Eye (tissue), 1 donor: ENCODE measurements around the gene VAMP8.
"Not testable (repeated sequence)": the region's sequence is repeated elsewhere in the genome, so short reads cannot be mapped to it uniquely, and the experiment has no call there.

Experiments used
- DNase-seq: peaks from one replicate; pipeline ENCODE4 v3.0.0-alpha.2; 2015

Gene VAMP8

DNA sequence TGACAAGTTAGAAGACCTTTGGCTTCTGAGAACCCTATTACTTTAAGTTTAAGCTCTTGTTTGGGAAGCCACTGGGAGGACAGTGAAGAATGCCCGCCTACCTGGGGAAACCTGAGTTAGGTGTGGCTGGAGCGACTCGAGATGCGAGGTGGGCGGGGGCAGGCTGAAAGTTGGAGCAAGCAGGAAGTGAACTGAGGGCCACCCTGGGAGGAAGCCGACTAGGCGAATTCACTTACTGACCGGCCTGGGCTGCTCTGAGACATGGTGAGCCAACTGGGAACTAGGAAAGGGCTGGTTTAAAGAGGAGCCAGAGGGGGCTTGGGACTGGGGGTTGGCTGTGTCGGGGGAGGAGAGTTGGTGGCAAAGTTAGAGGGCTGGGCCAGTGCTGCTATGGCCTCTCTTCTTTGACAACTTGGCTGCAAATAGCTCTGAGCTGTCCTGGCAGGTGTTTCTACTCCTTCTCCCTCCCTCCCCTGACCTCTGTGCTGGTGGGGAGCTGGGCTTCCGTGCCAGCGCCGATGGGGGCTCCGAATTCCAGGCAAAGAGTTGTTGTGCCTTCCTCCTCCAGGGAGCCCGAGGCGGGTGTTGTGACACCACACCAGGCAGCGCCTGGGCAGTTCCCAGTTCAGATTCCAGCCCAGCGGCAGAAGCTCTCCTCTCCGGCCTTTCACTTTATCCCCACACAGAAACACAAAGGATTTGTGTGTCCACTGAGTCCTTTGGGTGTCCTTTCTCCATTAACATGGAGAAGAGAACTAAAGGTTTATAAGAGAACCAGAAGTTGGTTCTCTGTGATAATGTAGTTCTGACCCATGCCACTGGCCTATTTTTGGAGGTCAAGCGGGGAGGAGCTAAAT lies at the start of gene VAMP8:
Gene VAMP8 (plus strand): TSS at position 201 of the 857 bp plus-strand sequence. CDS start 61 bp downstream, at position 262.
- DNase-seq, result peak; percentile 33

DNA sequence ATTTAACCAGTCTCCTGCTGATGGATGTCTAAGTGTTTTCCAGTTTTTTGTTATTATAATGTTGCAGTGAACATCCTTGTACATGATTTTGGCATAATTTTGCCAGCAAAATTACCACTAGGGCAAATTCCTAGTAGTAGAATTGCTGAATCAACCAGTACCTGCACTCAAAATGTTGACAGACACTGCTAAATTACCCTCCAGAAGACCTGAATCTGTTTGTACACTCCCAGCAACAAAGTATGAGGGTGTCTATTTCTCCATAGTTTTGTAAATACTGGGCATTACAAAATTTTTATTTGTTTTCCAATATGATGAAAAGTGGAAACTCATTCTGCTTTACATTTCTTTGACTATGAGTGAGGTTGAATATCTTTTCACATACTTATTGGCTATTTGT lies 49.6 kb upstream of the VAMP8 start:
- DNase-seq, result no peak

DNA sequence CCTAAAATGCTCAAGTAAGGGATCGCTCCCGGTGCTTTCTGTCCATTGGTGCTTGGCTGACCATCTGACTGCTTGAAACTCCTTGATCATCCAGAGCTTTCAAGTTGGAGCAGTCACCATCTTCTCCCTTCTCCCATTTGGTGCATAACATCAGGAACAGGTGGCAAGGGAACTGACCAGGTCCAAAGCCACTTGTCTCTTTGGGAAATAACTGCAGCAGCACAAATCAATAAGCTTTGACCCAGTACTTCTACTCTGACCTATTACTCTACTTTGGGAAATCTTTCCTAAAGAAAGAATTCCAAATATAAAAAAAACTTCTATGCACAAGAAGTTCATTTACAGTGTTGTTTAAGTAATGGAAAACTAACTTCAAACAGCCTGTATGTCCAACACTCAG lies 49.0 kb upstream of the VAMP8 start:
- no peak for DNase-seq

GRCh38 chr2:85529809-85530208 lies 47.6 kb upstream of the VAMP8 start:
- no peak for DNase-seq

DNA sequence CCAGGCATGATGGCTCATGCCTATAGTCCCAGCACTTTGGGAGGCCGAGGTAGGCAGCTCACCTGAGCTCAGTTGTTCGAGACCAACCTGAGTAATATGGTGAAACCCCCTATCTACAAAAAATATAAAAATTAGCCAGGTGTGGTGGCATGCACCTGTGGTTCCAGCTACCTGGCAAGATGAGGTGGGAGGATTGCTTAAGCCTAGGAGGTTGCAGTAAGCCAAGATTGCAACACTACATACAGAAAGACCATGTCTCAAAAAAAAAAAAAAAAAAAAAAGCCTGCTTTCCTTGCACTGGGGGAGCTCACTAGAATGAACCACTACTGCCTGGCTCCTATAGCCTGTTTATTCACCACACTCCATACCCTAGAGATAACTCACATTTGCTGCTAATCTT lies 45.8 kb upstream of the VAMP8 start:
- DNase-seq, result no peak

- DNase-seq, result no peak
Measured at GRCh38 chr2:85534099-85534498, 43.3 kb upstream of the VAMP8 start.

- DNase-seq, result no peak
Measured at GRCh38 chr2:85534881-85535280, 42.5 kb upstream of the VAMP8 start.

- peak; percentile 30 for DNase-seq
Measured at GRCh38 chr2:85536479-85536878, 40.9 kb upstream of the VAMP8 start.

DNA sequence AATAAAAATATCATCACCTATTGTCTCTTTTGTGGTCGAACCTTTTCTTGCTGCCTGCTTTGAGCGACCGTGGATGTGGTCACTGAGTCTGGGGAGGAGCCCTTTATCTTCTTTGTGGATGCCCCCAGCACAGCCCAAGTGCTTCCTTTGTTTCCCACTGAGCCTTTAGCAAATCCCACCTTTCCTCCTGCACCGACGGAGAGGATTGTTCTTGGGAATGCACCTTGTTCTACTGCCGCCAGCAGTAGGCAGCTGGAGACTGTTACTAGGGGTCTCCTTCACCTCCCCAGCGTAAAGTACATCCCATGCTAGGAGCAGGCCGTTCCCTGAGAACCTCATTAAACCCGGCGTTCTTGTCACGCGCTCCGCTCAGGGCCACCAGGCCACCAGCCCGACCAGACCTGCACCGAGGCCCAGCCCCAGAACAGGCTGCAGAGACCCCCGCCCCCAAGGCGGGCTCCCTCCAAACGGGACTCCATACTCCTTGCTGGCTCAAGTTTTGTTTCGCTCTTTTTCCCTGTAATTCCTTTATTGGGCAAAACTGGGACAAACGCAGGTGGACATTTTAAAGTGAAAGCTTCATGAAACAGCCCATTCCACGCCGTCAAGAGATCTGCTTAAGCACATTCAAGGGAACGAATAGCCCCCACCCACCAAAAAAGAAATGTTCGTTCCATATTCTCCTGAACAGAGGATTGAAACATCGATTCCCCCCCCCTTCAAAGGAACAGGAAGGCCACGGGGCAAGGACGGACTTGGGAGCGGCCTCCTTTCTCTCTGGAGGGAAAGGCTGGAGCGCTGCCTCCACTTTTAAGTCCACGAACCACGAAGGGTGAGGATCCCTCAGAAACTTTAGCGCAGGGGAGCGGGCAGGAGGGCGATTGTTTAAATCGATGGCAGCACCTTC lies 39.5 kb upstream of the VAMP8 start:
- peak; percentile 91 for DNase-seq

- DNase-seq, result peak; percentile 98
Measured at GRCh38 chr2:85538507-85539360, 38.7 kb upstream of the VAMP8 start, which contains the start of gene MAT2A. TSS of gene MAT2A (plus strand) at chr2:85539168. CDS start at chr2:85539288, 120 bp downstream.

DNA sequence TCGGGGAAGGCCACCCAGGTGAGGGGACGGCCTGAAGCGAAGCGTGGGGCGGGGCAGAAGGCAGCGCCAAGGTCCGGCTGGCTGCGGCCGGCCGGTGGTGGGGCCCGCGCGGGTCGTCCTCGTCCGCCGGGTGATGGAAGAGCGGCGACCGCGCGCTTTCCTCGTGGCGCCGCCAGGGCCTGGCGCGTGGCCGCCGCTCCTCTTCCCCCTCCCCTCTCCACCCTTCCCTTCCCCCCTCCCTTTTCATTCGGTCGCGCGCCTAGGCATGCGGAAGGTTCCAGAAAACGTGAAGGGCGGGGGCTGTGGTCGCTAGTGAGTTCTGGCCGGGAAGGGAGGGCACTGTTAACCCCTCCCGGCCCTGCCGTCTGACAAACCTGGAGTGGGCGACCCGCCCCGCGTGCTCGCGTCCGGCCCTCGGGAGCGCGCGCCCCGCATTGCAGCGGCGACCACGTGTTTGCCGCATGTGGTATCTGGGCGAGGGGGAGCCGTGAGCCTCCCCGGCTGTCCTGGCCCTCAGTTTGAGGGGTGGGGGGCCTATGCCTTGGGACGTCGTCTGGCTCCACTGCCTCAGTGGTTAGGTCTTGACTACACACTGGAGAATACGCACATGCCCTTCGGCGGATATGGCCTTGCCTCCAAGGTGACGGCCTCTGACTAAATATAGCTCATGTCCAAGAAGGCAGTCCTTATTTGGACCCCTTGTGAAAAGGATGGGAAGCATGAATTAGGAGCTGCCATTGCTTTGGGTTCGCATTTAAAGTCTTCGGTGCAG lies 37.8 kb upstream of the VAMP8 start:
- DNase-seq, result peak; percentile 90

DNA sequence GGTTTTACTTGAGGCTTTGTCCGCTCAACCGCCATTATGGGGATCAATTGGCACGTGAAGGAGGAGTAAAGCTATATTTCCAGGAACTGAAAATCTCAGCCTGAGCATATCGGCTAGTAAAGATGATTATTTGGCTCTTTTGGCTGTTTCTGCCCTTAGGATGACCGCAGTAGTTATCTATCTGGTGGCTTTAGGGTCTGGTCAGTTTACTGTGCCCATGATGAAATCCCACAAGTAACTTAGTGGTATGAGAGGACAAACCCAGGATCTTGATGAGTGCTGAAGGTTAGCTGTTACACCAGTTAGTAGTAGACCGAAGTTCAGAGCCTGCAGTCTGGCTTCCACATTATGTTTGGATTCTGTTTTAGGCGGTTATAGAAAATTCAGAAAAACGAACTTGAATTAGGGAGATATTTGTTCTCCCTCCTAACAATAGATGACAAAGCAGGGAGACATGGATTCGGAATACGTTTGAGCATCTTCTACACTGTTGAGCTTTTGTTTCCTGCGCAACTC lies 37.2 kb upstream of the VAMP8 start:
- DNase-seq, result no peak

GRCh38 chr2:85541262-85541661 lies 36.1 kb upstream of the VAMP8 start:
- no peak for DNase-seq

GRCh38 chr2:85541753-85542457 lies 35.5 kb upstream of the VAMP8 start:
- no peak for DNase-seq

GRCh38 chr2:85542777-85543176 lies 34.6 kb upstream of the VAMP8 start:
- DNase-seq, result no peak

DNA sequence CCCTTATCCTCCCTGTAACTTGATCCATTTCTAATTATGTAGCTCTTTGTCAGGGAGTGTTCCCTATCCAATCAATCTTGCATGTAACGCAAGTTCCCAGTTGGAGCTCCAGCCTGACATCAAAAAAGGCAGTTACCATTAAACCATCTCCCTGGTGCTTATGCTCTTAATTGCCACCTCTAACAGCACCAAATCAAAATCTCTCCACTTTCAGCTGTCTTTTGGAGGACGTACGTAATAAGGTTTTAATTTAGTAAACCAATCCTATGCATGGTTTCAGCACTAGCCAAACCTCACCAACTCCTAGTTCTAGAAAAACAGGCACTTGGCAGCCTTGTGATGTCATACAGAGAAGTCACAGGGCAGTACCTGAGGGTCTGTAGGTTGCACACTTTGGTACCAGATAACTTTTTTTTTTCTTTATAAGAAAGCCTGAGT lies 33.1 kb upstream of the VAMP8 start:
- not testable (repeated sequence) for DNase-seq

GRCh38 chr2:85544915-85545779 lies 32.2 kb upstream of the VAMP8 start:
- not testable (repeated sequence) for DNase-seq

- DNase-seq, result no peak
Measured at GRCh38 chr2:85545780-85546240, 31.6 kb upstream of the VAMP8 start.

DNA sequence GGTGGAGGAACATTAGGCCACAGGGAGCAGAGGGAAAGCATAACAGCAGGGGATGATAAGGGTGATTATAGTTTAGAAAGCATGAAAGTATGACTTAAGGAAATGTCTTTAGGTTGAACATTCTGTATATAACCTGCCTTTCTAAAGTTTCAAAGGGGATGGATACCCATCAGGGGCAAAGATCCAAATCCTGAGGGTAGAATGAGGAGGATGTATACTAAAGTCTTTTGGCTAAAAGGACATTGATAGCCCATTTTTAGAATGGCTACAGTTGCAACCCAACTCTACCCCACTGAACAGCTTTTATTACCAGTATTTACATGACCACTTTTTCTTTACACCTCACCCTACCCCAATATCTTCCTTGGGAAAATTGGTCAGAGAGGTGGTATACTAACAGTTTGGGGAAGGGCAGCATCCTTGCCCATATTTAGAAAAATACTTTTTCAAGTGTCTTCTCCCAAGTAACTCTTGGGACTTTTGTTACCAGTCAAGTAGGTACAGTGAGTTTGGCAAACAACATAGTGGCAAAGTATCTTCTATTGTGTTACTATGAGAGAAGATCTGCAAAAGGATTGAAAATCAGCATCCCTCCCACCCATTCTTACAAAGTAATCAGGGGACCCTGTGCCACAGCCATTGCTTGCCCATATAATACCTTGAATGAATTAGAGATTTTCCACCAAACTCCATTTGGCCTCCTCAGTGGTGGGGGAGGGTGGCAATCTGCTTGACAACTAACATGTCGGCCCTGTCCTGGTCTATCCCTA lies 30.1 kb upstream of the VAMP8 start:
- DNase-seq, result no peak
